Activated naive CD8-positive, alpha-beta T cell treated with anti-CD3 and anti-CD28 coated beads for 36 hours (primary cell): Measurements from ENCODE around the gene ANKRD6. TPM values are rescaled to one million over a fixed set of nuclear protein-coding genes. Genes with fewer than 3 reads are reported as not detected.
A peak's percentile ranks its signal among the peaks of the same experiment; 100 is the strongest.

ENCODE experiments used
- DNase-seq: peaks from one replicate; pipeline ENCODE4 v3.0.0; 2021
- H3K27ac Mint-ChIP-seq: one replicate; pipeline ENCODE4 v1.8.0; 2022; ENCODE audit warnings: mild to moderate bottlenecking, moderate library complexity, mixed read lengths
- H3K27me3 Mint-ChIP-seq: one replicate; pipeline ENCODE4 v1.8.0; 2022; ENCODE audit warnings: mild to moderate bottlenecking, mixed read lengths
- H3K36me3 Mint-ChIP-seq: one replicate; pipeline ENCODE4 v1.8.0; 2021; ENCODE audit warnings: mild to moderate bottlenecking, mixed read lengths
- H3K4me1 Mint-ChIP-seq: one replicate; pipeline ENCODE4 v1.8.0; 2021; ENCODE audit warnings: mixed read lengths
- H3K4me3 Mint-ChIP-seq: one replicate; pipeline ENCODE4 v1.8.0; 2022; ENCODE audit warnings: mild to moderate bottlenecking, moderate library complexity, mixed read lengths
- H3K9me3 Mint-ChIP-seq: one replicate; pipeline ENCODE4 v1.8.0; 2022; ENCODE audit warnings: mixed read lengths
- total RNA-seq, 2 experiments: library from RNA; stranded (reverse); gene quantifications; one replicate each; pipeline ENCODE4 v1.2.3, GENCODE V29; 2021

The ANKRD6 gene
- total RNA-seq, 2 experiments from 2014 or later = 2.0 to 2.2 TPM

- peaks cover 27% of the 10 kb centered on the region for H3K4me1 Mint-ChIP-seq
- peaks cover 17% of the 10 kb centered on the region for H3K36me3 Mint-ChIP-seq
- no peaks in the 10 kb centered on the region for H3K27me3 Mint-ChIP-seq
- H3K27ac Mint-ChIP-seq = peak overlapping the region; percentile 90
- no peak overlapping the region for H3K4me3 Mint-ChIP-seq
- H3K9me3 Mint-ChIP-seq = peaks cover 15% of the 10 kb centered on the region
- DNase-seq = no peak
Observed at GRCh38 chr6:89596056-89596455, 163.1 kb downstream of the ANKRD6 start.

- H3K4me1 Mint-ChIP-seq = peaks cover 27% of the 10 kb centered on the region
- peaks cover 15% of the 10 kb centered on the region for H3K9me3 Mint-ChIP-seq
- peaks cover 17% of the 10 kb centered on the region for H3K36me3 Mint-ChIP-seq
- no peaks in the 10 kb centered on the region for H3K27me3 Mint-ChIP-seq
- no peak overlapping the region for H3K4me3 Mint-ChIP-seq
- no peak for DNase-seq
- peak overlapping the region; percentile 90 for H3K27ac Mint-ChIP-seq
Observed at GRCh38 chr6:89596484-89596883, 163.5 kb downstream of the ANKRD6 start.

GRCh38 chr6:89597372-89597771 is 164.4 kb downstream of the ANKRD6 start:
- H3K27ac Mint-ChIP-seq = no peak overlapping the region
- peaks cover 15% of the 10 kb centered on the region for H3K9me3 Mint-ChIP-seq
- H3K4me3 Mint-ChIP-seq = no peak overlapping the region
- peaks cover 27% of the 10 kb centered on the region for H3K4me1 Mint-ChIP-seq
- DNase-seq = no peak
- no peaks in the 10 kb centered on the region for H3K27me3 Mint-ChIP-seq
- H3K36me3 Mint-ChIP-seq = peaks cover 17% of the 10 kb centered on the region

GRCh38 chr6:89597988-89598387 is 165.0 kb downstream of the ANKRD6 start:
- H3K9me3 Mint-ChIP-seq = peaks cover 15% of the 10 kb centered on the region
- H3K27ac Mint-ChIP-seq = no peak overlapping the region
- H3K27me3 Mint-ChIP-seq = no peaks in the 10 kb centered on the region
- DNase-seq = no peak
- H3K4me3 Mint-ChIP-seq = no peak overlapping the region
- H3K36me3 Mint-ChIP-seq = peaks cover 17% of the 10 kb centered on the region
- peaks cover 27% of the 10 kb centered on the region for H3K4me1 Mint-ChIP-seq

GRCh38 chr6:89599727-89600126 is 166.8 kb downstream of the ANKRD6 start:
- DNase-seq = no peak
- H3K4me1 Mint-ChIP-seq = peaks cover 27% of the 10 kb centered on the region
- H3K27me3 Mint-ChIP-seq = no peaks in the 10 kb centered on the region
- H3K9me3 Mint-ChIP-seq = peaks cover 15% of the 10 kb centered on the region
- H3K36me3 Mint-ChIP-seq = peaks cover 17% of the 10 kb centered on the region
- no peak overlapping the region for H3K27ac Mint-ChIP-seq
- no peak overlapping the region for H3K4me3 Mint-ChIP-seq

- DNase-seq = no peak
- no peak overlapping the region for H3K4me3 Mint-ChIP-seq
- H3K9me3 Mint-ChIP-seq = peaks cover 3% of the 10 kb centered on the region
- H3K27ac Mint-ChIP-seq = no peak overlapping the region
- H3K36me3 Mint-ChIP-seq = peaks cover 4% of the 10 kb centered on the region
- no peaks in the 10 kb centered on the region for H3K27me3 Mint-ChIP-seq
- peaks cover 10% of the 10 kb centered on the region for H3K4me1 Mint-ChIP-seq
Observed at GRCh38 chr6:89602166-89602565, 169.2 kb downstream of the ANKRD6 start.

- H3K36me3 Mint-ChIP-seq = no peaks in the 10 kb centered on the region
- DNase-seq = no peak
- no peaks in the 10 kb centered on the region for H3K27me3 Mint-ChIP-seq
- H3K9me3 Mint-ChIP-seq = no peaks in the 10 kb centered on the region
- no peak overlapping the region for H3K27ac Mint-ChIP-seq
- peaks cover 1% of the 10 kb centered on the region for H3K4me1 Mint-ChIP-seq
- no peak overlapping the region for H3K4me3 Mint-ChIP-seq
Observed at GRCh38 chr6:89604653-89605052, 171.7 kb downstream of the ANKRD6 start.

- Mint-ChIP-seq H3K4me3 (no peak overlapping the region), H3K27me3 (no peaks in the 10 kb centered on the region), H3K4me1 (peaks cover 3% of the 10 kb centered on the region), H3K27ac (no peak overlapping the region), H3K36me3 (no peaks in the 10 kb centered on the region), H3K9me3 (no peaks in the 10 kb centered on the region)
- DNase-seq = no peak
Observed at GRCh38 chr6:89605861-89606260, 172.9 kb downstream of the ANKRD6 start.

- Mint-ChIP-seq H3K9me3 (no peaks in the 10 kb centered on the region), H3K4me1 (peaks cover 3% of the 10 kb centered on the region), H3K27me3 (no peaks in the 10 kb centered on the region), H3K36me3 (no peaks in the 10 kb centered on the region), H3K4me3 (no peak overlapping the region), H3K27ac (no peak overlapping the region)
- peak; percentile 70 for DNase-seq
Observed at GRCh38 chr6:89610149-89610642, 177.2 kb downstream of the ANKRD6 start.

GRCh38 chr6:89611666-89612065 is 178.7 kb downstream of the ANKRD6 start:
- DNase-seq = no peak
- H3K27ac Mint-ChIP-seq = no peak overlapping the region
- H3K27me3 Mint-ChIP-seq = no peaks in the 10 kb centered on the region
- H3K4me1 Mint-ChIP-seq = peaks cover 3% of the 10 kb centered on the region
- H3K4me3 Mint-ChIP-seq = no peak overlapping the region
- no peaks in the 10 kb centered on the region for H3K9me3 Mint-ChIP-seq
- no peaks in the 10 kb centered on the region for H3K36me3 Mint-ChIP-seq

- H3K36me3 Mint-ChIP-seq = no peaks in the 10 kb centered on the region
- DNase-seq = no peak
- no peaks in the 10 kb centered on the region for H3K27me3 Mint-ChIP-seq
- H3K27ac Mint-ChIP-seq = no peak overlapping the region
- no peak overlapping the region for H3K4me3 Mint-ChIP-seq
- no peaks in the 10 kb centered on the region for H3K9me3 Mint-ChIP-seq
- H3K4me1 Mint-ChIP-seq = peaks cover 3% of the 10 kb centered on the region
Observed at GRCh38 chr6:89612121-89612520, 179.2 kb downstream of the ANKRD6 start.

- H3K9me3 Mint-ChIP-seq = no peaks in the 10 kb centered on the region
- H3K4me3 Mint-ChIP-seq = no peak overlapping the region
- peaks cover 3% of the 10 kb centered on the region for H3K4me1 Mint-ChIP-seq
- H3K36me3 Mint-ChIP-seq = no peaks in the 10 kb centered on the region
- H3K27ac Mint-ChIP-seq = no peak overlapping the region
- DNase-seq = no peak
- no peaks in the 10 kb centered on the region for H3K27me3 Mint-ChIP-seq
Observed at GRCh38 chr6:89613790-89614189, 180.8 kb downstream of the ANKRD6 start.

- no peaks in the 10 kb centered on the region for H3K9me3 Mint-ChIP-seq
Observed at GRCh38 chr6:89615882-89616281, 182.9 kb downstream of the ANKRD6 start.

GRCh38 chr6:89616531-89616930 is 183.6 kb downstream of the ANKRD6 start:
- Mint-ChIP-seq H3K9me3 (no peaks in the 10 kb centered on the region), H3K4me3 (no peak overlapping the region), H3K27me3 (no peaks in the 10 kb centered on the region), H3K27ac (no peak overlapping the region), H3K36me3 (no peaks in the 10 kb centered on the region), H3K4me1 (no peaks in the 10 kb centered on the region)
- no peak for DNase-seq

More at GRCh38 chr6:89615882-89616281, 182.9 kb downstream of the ANKRD6 start:
- H3K27me3 Mint-ChIP-seq = no peaks in the 10 kb centered on the region
- H3K4me1 Mint-ChIP-seq = no peaks in the 10 kb centered on the region
- no peak for DNase-seq
- H3K36me3 Mint-ChIP-seq = no peaks in the 10 kb centered on the region
- no peak overlapping the region for H3K4me3 Mint-ChIP-seq
- no peak overlapping the region for H3K27ac Mint-ChIP-seq

GRCh38 chr6:89618026-89618425 is 185.1 kb downstream of the ANKRD6 start:
- DNase-seq = no peak
- Mint-ChIP-seq H3K36me3 (no peaks in the 10 kb centered on the region), H3K9me3 (no peaks in the 10 kb centered on the region), H3K4me1 (no peaks in the 10 kb centered on the region), H3K4me3 (no peak overlapping the region), H3K27ac (no peak overlapping the region), H3K27me3 (no peaks in the 10 kb centered on the region)

- Mint-ChIP-seq H3K27ac (no peak overlapping the region), H3K4me3 (no peak overlapping the region), H3K27me3 (no peaks in the 10 kb centered on the region), H3K9me3 (no peaks in the 10 kb centered on the region), H3K4me1 (no peaks in the 10 kb centered on the region), H3K36me3 (no peaks in the 10 kb centered on the region)
- DNase-seq = no peak
Observed at GRCh38 chr6:89619567-89619966, 186.6 kb downstream of the ANKRD6 start.
